GM13976 (cell line): ENCODE measurements around the gene CIBAR2.

Source experiments
- DNase-seq: peaks from one replicate; pipeline ENCODE4 v3.0.0; 2012; ENCODE audit warnings: low spot score
- in situ Hi-C: fragments of 300-500 bp; cut with MboI; formaldehyde crosslinking; loops from one replicate; pipeline ENCODE4 v1.12.0; 2022; ENCODE audit warnings: low sequenced_read_pairs, mixed read lengths, inconsistent platforms; ENCODE audit not compliant: unreplicated experiment
- TF ChIP-seq, protein P1 (sequence below): IDR thresholded peaks from 2 replicates; pipeline ENCODE4 v1.5.1; 2012; ENCODE audit warnings: borderline replicate concordance, mild to moderate bottlenecking; ENCODE audit not compliant: insufficient read depth; ENCODE audit errors: extremely low read depth, missing control alignments, control extremely low read depth

Gene CIBAR2

DNA sequence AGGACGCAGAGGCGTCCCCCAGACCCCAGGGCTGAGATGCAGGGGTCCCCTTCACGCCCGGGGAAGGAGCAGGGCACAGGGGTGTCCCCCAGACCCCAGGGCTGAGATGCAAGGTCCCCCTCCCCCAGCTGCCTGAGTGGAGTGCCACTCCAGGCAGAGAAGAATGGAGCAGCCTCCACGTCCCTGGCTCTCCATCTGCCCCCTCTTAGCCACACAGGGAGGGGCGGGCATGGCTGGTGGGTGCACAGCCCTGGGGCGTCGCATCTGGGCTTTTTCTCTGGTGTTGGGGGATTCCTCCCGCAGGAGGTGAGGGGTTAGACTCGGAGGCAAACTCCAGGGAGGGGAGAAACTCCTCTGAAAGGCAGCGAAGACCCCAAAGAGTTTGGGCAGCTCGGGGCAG is 17.5 kb downstream of the CIBAR2 start:
- DNase-seq = no peak
- in situ Hi-C loops = no loop called here
- TF ChIP-seq, protein P1, sequence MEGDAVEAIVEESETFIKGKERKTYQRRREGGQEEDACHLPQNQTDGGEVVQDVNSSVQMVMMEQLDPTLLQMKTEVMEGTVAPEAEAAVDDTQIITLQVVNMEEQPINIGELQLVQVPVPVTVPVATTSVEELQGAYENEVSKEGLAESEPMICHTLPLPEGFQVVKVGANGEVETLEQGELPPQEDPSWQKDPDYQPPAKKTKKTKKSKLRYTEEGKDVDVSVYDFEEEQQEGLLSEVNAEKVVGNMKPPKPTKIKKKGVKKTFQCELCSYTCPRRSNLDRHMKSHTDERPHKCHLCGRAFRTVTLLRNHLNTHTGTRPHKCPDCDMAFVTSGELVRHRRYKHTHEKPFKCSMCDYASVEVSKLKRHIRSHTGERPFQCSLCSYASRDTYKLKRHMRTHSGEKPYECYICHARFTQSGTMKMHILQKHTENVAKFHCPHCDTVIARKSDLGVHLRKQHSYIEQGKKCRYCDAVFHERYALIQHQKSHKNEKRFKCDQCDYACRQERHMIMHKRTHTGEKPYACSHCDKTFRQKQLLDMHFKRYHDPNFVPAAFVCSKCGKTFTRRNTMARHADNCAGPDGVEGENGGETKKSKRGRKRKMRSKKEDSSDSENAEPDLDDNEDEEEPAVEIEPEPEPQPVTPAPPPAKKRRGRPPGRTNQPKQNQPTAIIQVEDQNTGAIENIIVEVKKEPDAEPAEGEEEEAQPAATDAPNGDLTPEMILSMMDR = no peak

DNA sequence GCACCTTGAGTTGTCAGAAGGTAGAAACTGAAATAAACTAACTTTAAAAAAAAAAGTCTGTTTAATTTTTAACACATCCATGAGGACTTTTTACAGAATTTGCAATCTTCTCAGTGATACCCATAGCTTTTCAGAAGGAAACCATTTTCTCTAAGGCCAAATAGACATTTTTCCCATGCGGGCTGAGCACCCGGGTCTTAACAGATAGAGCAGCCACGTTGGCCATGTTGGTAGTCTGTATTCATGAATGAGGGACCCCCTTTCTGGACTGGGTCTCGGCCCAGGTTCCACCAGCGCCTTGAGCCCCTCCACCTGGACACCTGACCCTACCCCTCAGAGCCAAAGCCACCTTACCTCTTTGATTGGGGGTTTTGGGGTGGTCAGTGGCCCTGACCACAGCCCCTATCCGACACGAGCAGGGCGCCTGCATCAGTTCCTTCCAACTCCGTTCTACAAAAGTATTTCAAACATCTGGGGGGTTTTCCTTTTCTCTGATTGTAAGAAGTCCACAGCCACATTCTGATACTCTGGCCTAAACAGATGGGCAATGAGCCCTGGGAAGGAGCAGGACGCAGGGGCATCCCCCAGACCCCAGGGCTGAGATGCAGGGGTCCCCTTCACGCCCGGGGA is 18.0 kb downstream of the CIBAR2 start:
- in situ Hi-C loops = no loop called here

DNA sequence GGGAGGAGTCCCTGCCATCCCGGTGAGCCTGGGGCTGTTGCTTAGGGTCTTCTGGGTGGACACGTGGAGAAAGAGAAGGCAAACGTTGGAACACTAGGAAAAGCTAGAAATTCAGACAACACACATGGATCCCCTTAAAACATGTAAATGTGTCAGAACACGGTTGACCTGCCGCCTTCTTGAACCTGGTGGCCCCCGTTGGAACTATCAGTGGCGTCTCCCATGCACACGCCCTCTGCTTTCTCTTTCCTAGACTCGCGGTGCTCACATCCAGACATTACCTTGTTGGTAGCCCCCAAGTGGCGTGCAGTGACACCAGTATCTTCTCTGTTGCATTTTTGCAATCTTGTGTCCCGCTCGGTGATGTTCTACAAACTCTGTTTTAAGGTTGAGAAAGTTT is 18.6 kb downstream of the CIBAR2 start:
- TF ChIP-seq, protein P1 = no peak
- in situ Hi-C loops = no loop called here

More for the DNA sequence above, 18.0 kb downstream of the CIBAR2 start:
- no peak for DNase-seq
- TF ChIP-seq, protein P1 = no peak

GRCh38 chr16:85092851-85093250 is 19.4 kb downstream of the CIBAR2 start:
- TF ChIP-seq, protein P1 = no peak
- in situ Hi-C loops = no loop called here
- no peak for DNase-seq

More for the DNA sequence above, 18.6 kb downstream of the CIBAR2 start:
- DNase-seq = no peak

DNA sequence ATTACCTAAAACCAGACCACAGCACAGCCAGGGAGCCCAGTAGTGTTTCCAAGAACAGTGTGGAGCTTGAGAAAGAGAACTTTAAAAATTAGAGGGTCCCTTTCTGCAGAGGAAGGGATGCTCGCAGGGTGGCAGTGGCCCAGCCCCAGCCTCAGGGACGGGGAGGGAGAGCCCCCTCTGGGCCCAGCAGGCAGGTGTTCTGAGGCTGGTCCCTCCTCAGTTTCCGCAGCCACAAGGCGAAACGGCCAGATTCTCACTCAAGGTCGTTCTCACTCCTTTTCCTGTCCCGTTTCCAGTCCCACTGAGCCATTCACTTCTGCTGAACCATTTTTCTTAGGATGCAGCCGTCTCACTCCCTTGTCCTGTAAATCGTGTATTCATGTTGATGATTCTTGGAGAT is 20.0 kb downstream of the CIBAR2 start:
- TF ChIP-seq, protein P1 = no peak
- in situ Hi-C loops = no loop called here
- DNase-seq = no peak

GRCh38 chr16:85091522-85091910 is 20.8 kb downstream of the CIBAR2 start:
- TF ChIP-seq, protein P1 = no peak
- no peak for DNase-seq
- in situ Hi-C loops = no loop called here

GRCh38 chr16:85090873-85091521 is 21.3 kb downstream of the CIBAR2 start:
- TF ChIP-seq, protein P1 = no peak
- in situ Hi-C loops = no loop called here
- DNase-seq = no peak
